ENCODE results near the gene PIK3AP1.
"Not testable (repeated sequence)": the region's sequence is repeated elsewhere in the genome, so short reads cannot be mapped to it uniquely, and the experiment has no call there.

PIK3AP1 gene

GRCh38 chr10:96570983-96571964 is 149.0 kb downstream of the PIK3AP1 start:
- DNase-seq: no peak

- DNase-seq: no peak
These were observed 149.8 kb downstream of the PIK3AP1 start for GRCh38 chr10:96570511-96570910.

DNA sequence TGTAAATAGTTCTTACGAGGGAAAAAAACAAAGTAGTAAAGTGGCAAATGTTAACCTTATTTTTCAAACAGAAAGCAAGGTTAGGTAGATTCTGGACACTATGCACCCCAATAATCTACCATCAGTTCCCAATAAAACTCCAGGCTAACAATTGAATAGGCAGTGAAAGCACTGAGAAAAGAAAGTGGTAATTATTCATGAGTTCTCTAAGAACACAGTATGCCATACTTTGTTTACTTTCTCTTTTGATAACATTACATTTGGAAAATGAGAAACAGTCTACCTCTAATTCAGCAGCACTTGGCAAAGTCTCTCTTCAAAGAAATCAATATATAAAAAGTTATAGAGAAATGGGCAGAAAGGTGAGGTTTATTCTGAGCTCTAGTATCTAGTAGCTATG is 151.9 kb downstream of the PIK3AP1 start:
- no peak for DNase-seq

- DNase-seq: peak; percentile 65
These were observed 154.5 kb downstream of the PIK3AP1 start for GRCh38 chr10:96565774-96566173.

DNA sequence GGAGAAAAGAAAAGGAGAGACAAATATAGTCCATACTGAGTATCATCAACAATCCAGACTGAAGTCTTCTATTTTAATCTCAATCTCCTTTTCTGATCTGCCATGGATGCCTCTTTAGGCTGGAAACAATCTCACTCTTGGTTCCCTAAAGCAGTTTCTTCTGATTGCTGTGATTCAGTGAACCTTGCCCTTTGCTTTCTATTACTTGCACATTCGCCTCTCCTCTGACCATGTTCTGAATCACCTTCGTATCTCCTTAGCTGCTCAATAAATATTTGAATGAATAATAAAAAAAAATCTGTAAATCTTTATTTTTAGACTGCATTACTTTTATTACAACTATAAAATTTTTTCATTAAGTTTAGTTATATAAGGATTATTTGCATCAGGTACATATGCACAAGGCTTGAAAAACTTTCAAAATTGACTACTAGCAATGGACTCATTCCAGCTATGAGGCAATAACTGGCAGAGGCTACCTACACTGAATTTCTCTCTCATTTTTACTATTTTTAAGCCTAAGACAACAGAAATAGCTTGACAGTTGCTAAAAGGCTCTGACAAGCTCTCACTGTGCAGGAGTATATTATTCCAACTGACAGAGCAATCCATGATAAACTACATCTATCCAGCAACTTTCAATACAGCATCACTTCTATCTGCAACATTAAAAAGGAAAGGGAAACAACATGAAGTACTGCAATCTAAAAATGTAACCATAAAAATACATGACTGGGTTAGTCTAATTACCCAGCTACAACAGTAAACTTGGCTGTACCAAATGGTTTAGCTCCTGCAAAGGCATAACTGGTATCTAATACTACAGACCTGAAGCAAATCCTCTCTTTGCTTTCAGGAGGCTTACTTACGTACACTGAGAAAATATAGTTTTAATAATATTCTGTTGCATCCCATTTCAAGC is 159.1 kb downstream of the PIK3AP1 start:
- peak; percentile 62 for DNase-seq

DNA sequence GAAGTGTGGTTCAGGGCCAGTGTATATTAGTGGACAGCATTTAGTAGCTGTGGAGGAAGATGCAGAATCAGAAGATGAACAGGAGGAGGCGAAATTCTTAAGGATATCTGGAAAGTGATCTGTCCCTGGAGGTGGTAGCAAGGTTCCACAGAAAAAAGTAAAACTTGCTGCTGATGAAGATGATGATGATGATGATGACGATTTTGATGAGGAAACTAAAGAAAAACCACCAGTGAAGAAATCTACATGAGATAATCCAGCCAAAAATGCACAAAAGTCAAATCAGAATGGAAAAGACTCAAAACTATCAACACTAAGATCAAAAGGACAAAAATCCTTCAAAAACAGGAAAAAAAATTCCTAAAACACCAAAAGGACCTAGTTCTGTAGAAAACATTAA is 159.8 kb downstream of the PIK3AP1 start:
- no peak for DNase-seq

DNA sequence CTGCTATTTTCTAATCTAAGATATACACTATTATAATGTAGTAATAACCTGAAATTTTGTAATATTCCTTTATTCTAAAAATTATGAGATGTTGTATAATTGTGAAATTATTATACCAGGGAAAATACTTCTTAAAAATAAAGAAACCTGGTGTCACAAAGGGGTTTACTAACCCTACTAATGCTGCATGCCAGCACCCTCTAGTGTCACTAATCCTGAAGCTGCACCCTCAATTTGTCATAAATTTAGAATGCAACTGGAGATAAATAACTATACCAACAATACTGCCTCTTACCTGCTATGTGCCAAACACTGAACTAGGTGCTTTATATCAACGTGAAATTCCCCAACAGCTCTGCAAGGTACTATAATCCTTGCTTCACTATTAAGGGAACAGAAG is 164.3 kb downstream of the PIK3AP1 start:
- DNase-seq: peak; percentile 8

DNA sequence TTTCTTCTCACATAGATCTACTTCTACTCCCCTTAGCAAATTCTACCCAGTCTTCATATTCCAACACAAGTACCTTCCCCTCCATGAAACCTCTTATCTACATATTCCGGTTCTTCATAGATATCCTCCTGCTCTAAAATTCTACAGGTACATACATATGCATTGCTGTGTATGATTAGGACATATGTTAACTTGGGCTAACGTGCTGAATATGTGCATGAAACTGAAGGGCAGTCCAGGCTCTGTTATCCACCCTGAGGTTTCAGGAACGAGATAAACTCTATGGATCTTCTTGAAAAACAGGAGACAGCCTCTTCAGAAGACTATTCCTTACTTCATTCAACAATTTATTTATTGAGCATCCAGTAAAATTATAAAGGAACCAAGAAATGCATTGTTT is 165.0 kb downstream of the PIK3AP1 start:
- no peak for DNase-seq

- DNase-seq: no peak
These were observed 171.7 kb downstream of the PIK3AP1 start for GRCh38 chr10:96548589-96548988.

DNA sequence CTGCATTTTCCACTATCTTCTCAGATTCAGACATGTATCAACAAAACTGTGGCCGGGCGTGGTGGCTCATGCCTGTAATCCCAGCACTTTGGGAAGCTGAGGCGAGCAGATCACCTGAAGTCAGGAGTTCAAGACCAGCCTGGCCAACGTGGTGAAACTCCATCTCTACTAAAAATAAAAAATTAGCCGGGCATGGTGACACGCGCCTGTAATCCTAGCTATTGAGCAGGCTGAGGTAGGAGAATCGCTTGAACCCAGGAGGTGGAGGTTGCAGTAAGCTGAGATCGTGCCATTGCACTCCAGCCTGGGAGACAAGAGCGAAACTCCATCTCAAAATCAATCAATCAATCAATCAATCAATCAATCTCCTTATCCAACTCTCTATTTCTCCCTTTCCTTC is 174.8 kb downstream of the PIK3AP1 start:
- DNase-seq: not testable (repeated sequence)
